SK-N-SH treated with all-trans-retinoic acid at 6 μM for 48 hours (cell line): Measurements from ENCODE around the gene ARFGEF3.

ENCODE experiments used
- ATAC-seq: fragments of 200-7000 bp; cut with Tn5 transposase; 3 replicates; pipeline ENCODE4 v1.9.1; 2020; ENCODE audit warnings: mild to moderate bottlenecking, moderate library complexity
- ARNTL ChIP-seq: fragments of 450-650 bp; formaldehyde crosslinking; IDR thresholded peaks from 2 replicates; pipeline ENCODE4 v1.5.0; 2020; ENCODE audit warnings: low read depth, mild to moderate bottlenecking, moderate library complexity, borderline replicate concordance
- BACH2 ChIP-seq: fragments of 250-450 bp; sonication (Bioruptor Pico); IDR thresholded peaks from 2 replicates; pipeline ENCODE4 v1.9.0; 2021; ENCODE audit warnings: mild to moderate bottlenecking, borderline replicate concordance
- CREB5 ChIP-seq: fragments of 250-450 bp; sonication (Bioruptor Pico); IDR thresholded peaks from 2 replicates; pipeline ENCODE4 v1.5.1; 2020; ENCODE audit warnings: low read depth, mild to moderate bottlenecking, moderate library complexity
- CSDC2 ChIP-seq: fragments of 250-450 bp; sonication (Bioruptor Pico); IDR thresholded peaks from 2 replicates; pipeline ENCODE4 v1.5.0; 2020; ENCODE audit warnings: mild to moderate bottlenecking, moderate library complexity
- ESRRG ChIP-seq: fragments of 250-450 bp; sonication (Bioruptor Pico); IDR thresholded peaks from 2 replicates; pipeline ENCODE4 v1.6.1; 2021; ENCODE audit warnings: mild to moderate bottlenecking
- GLIS3 ChIP-seq: fragments of 250-450 bp; sonication (Bioruptor Pico); IDR thresholded peaks from 2 replicates; pipeline ENCODE4 v1.5.0; 2020; ENCODE audit warnings: mild to moderate bottlenecking, moderate library complexity
- ISL1 ChIP-seq: fragments of 250-450 bp; sonication (Bioruptor Pico); IDR thresholded peaks from 2 replicates; pipeline ENCODE4 v2.1.2; 2022; ENCODE audit warnings: mild to moderate bottlenecking, moderate library complexity
- OSR1 ChIP-seq: fragments of 250-450 bp; sonication (Bioruptor Pico); IDR thresholded peaks from 2 replicates; pipeline ENCODE4 v1.8.0; 2022; ENCODE audit warnings: moderate library complexity, mild to moderate bottlenecking, inconsistent platforms
- PATZ1 ChIP-seq: fragments of 250-450 bp; sonication (Bioruptor Pico); IDR thresholded peaks from 2 replicates; pipeline ENCODE4 v1.8.0; 2020; ENCODE audit warnings: mild to moderate bottlenecking, moderate library complexity, borderline replicate concordance
- PPARA ChIP-seq: fragments of 250-450 bp; sonication (Bioruptor Pico); IDR thresholded peaks from 2 replicates; pipeline ENCODE4 v1.5.0; 2020; ENCODE audit warnings: mild to moderate bottlenecking, borderline replicate concordance
- RARB ChIP-seq: fragments of 250-450 bp; sonication (Bioruptor Pico); IDR thresholded peaks from 2 replicates; pipeline ENCODE4 v1.8.0; 2021; ENCODE audit warnings: mild to moderate bottlenecking, moderate library complexity
- SNAI2 ChIP-seq: fragments of 250-450 bp; sonication (Bioruptor Pico); IDR thresholded peaks from 2 replicates; pipeline ENCODE4 v1.5.0; 2020; ENCODE audit warnings: mild to moderate bottlenecking, moderate library complexity
- TCF4 ChIP-seq: fragments of 250-450 bp; sonication (Bioruptor Pico); IDR thresholded peaks from 2 replicates; pipeline ENCODE4 v1.8.0; 2021; ENCODE audit warnings: mild to moderate bottlenecking, moderate library complexity, borderline replicate concordance
- TOX ChIP-seq: fragments of 250-450 bp; sonication (Bioruptor Pico); IDR thresholded peaks from 2 replicates; pipeline ENCODE4 v1.8.0; 2021; ENCODE audit warnings: mild to moderate bottlenecking, moderate library complexity, borderline replicate concordance
- TSHZ2 ChIP-seq: fragments of 250-450 bp; sonication (Bioruptor Pico); IDR thresholded peaks from 2 replicates; pipeline ENCODE4 v1.5.0; 2020; ENCODE audit warnings: mild to moderate bottlenecking, moderate library complexity
- ZC3H10 ChIP-seq: fragments of 250-450 bp; sonication (Bioruptor Pico); IDR thresholded peaks from 2 replicates; pipeline ENCODE4 v1.5.1; 2021; ENCODE audit warnings: mild to moderate bottlenecking, moderate library complexity
- ZFP3 ChIP-seq: fragments of 250-450 bp; sonication (Bioruptor Pico); IDR thresholded peaks from 2 replicates; pipeline ENCODE4 v1.5.0; 2020; ENCODE audit warnings: mild to moderate bottlenecking, moderate library complexity
- ZFP30 ChIP-seq: fragments of 450-650 bp; formaldehyde crosslinking; IDR thresholded peaks from 2 replicates; pipeline ENCODE4 v1.5.0; 2022; ENCODE audit warnings: mild to moderate bottlenecking, moderate library complexity
- ZNF565 ChIP-seq: fragments of 450-650 bp; formaldehyde crosslinking; conservative IDR thresholded peaks from 2 replicates; pipeline ENCODE4 v1.5.0; 2020; ENCODE audit warnings: low read depth, mild to moderate bottlenecking, moderate library complexity
- ZNF70 ChIP-seq: fragments of 450-650 bp; formaldehyde crosslinking; IDR thresholded peaks from 2 replicates; pipeline ENCODE4 v1.5.0; 2020; ENCODE audit warnings: mild to moderate bottlenecking, moderate library complexity
- TF ChIP-seq, protein P1 (sequence below): fragments of 250-450 bp; sonication (Bioruptor Pico); IDR thresholded peaks from 2 replicates; pipeline ENCODE4 v1.8.0; 2021; ENCODE audit warnings: low read depth, mild to moderate bottlenecking, moderate library complexity, borderline replicate concordance

The ARFGEF3 gene

DNA sequence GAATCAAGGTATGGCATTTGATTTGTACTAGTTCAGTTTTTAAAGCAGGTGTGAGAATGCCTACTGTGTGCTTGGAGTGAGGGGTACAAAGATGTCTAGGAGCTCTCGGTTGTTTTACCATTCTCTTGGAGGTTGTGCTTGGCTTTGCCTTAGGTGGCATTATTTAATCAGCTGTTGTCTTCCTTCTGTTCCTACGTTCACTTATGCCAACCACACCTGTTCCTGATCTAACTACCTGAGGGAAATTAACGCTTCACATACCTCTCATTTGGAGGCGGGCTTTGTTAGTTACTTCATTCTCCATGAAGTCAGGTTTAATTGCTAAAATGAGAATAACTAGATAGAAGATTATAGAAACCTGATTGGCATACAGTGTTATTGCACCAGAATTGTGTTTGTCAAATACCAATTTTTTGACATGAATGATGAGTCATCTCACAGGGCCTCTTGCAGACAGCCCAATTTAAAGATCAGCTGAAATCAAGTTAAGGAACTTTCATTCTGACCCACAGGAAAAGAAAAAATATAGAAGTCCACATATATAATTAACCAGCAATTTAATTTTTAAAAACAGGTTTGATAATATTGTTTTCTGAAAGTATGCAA, 81.4 kb downstream of the ARFGEF3 start:
- no peak for ATAC-seq
- TF ChIP-seq TSHZ2 (CRISPR knock-in tag) (no peak), ZFP30 (no peak), SNAI2 (CRISPR knock-in tag) (no peak), RARB (no peak), ZFP3 (CRISPR knock-in tag) (no peak), OSR1 (no peak), BACH2 (no peak), PPARA (CRISPR knock-in tag) (no peak), ZNF565 (CRISPR knock-in tag) (no peak), ARNTL (CRISPR knock-in tag) (no peak), ZNF70 (CRISPR knock-in tag) (no peak), CREB5 (CRISPR knock-in tag) (no peak), ZC3H10 (CRISPR knock-in tag) (no peak)
- TF ChIP-seq, all 23 proteins: peak for 0

DNA sequence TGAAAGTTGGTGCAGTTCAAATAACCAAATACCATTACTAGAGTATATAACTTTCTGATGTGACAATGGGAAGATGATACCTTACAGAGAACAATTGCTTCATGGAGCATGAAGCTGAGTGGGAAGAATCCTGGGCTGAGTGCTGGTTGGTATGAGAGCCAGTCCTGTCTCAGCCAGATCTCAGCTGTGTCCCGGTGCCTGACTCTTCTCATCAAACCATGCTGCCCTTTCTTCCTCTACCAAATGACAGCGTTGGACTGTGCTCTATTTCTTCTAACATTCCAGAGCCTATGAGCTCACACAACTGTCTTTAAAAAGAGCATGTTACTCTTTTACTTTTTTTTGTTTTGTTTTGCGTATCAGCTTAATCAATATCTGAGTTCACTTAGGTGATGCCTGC, 84.0 kb downstream of the ARFGEF3 start:
- ATAC-seq, result no peak
- TF ChIP-seq TSHZ2 (CRISPR knock-in tag), result no peak
- no peak for TF ChIP-seq RARB
- no peak for TF ChIP-seq ESRRG
- no peak for TF ChIP-seq CREB5 (CRISPR knock-in tag)
- no peak for TF ChIP-seq SNAI2 (CRISPR knock-in tag)
- TF ChIP-seq, protein P1, sequence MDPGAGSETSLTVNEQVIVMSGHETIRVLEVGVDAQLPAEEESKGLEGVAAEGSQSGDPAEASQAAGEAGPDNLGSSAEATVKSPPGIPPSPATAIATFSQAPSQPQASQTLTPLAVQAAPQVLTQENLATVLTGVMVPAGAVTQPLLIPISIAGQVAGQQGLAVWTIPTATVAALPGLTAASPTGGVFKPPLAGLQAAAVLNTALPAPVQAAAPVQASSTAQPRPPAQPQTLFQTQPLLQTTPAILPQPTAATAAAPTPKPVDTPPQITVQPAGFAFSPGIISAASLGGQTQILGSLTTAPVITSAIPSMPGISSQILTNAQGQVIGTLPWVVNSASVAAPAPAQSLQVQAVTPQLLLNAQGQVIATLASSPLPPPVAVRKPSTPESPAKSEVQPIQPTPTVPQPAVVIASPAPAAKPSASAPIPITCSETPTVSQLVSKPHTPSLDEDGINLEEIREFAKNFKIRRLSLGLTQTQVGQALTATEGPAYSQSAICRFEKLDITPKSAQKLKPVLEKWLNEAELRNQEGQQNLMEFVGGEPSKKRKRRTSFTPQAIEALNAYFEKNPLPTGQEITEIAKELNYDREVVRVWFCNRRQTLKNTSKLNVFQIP (CRISPR knock-in tag), result no peak
- no peak for TF ChIP-seq OSR1
- no peak for TF ChIP-seq ZFP3 (CRISPR knock-in tag)
- TF ChIP-seq BACH2, result no peak
- no peak for TF ChIP-seq GLIS3
- no peak for TF ChIP-seq TOX (CRISPR knock-in tag)
- TF ChIP-seq CSDC2 (CRISPR knock-in tag), result no peak
- TF ChIP-seq ZFP30, result no peak
- TF ChIP-seq ISL1 (CRISPR knock-in tag), result no peak
- TF ChIP-seq ZNF70 (CRISPR knock-in tag), result no peak
- no peak for TF ChIP-seq PPARA (CRISPR knock-in tag)

- ATAC-seq, result no peak
- TF ChIP-seq CSDC2 (CRISPR knock-in tag), result no peak
- no peak for TF ChIP-seq TCF4 (CRISPR knock-in tag)
- TF ChIP-seq, protein P1 (CRISPR knock-in tag), result no peak
- TF ChIP-seq ARNTL (CRISPR knock-in tag), result no peak
- no peak for TF ChIP-seq GLIS3
- no peak for TF ChIP-seq PPARA (CRISPR knock-in tag)
- TF ChIP-seq BACH2, result no peak
- no peak for TF ChIP-seq PATZ1
Measured at GRCh38 chr6:138246650-138247440, 85.1 kb downstream of the ARFGEF3 start.
